Activated gamma-delta T cell treated with Interleukin-2 at 50 U/mL for 16 hours (primary cell): ENCODE measurements around the gene RCVRN.

Source experiments
- DNase-seq: peaks from one replicate; pipeline ENCODE4 v3.0.0-alpha.2; 2020

The RCVRN gene

DNA sequence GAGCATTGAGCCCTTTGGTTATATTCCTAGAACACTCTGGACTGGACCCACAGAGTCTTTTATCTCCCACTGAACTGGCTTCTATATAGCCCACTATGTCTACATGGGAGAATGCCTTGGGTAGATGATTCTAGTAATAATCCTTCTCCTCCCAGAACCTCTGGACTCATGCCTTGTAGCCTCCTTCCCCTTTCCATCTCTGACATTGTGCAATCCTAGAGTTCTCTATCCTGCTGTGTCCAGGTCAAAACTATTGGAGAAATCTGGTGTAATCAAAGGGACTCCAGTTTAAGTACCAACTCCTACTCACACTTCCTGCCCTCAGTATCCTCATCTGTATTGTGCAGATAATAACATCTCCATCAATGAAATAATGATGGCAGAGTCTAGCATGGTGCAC, 9.1 kb downstream of the RCVRN start:
- no peak for DNase-seq

DNA sequence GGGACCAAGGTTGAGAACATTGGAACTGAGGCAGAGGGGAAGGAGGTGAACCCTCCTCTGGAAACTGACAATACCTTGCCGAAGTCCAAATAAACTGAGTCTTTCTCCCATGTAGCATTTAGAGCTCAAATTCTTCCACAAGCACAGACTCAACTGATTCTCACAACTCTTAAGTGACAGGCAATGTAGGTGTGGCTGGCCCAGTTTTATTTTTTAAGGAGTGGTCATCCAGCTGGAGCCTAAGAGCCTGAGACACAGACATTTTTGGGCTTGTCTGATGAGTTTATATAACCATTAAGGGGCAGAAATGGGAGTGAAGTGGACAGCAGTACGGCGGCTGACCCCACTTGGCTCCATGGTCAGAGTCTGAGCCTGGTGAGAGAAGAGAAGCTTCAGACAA, 10.8 kb downstream of the RCVRN start:
- DNase-seq = no peak

DNA sequence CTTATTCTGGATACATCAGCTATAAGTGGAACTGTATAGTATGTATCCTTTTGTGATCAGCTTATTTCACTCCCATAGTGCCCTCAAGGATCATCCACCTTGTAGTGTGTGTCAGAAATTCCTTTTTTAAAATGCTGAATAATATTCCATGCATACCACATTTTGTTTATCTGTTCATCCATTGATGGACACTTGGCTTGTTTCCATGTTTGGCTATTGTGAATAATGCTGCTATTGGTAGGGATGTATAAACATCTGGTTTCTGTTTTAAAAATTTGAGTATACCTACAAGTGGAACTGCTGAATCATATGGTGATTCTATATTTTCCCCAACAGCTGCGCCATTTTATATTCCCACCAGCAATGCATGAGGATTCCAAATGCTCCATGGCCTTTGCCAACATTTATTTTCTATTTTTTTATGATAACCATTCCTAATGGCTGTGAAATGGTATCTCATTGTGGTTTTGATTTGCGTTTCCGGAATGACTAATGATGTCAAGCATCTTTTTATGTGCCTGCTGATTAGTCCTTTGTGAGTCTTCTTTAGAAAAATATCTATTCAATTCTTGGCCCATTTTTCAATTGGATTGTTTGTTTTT, 11.6 kb downstream of the RCVRN start:
- DNase-seq = no peak

DNA sequence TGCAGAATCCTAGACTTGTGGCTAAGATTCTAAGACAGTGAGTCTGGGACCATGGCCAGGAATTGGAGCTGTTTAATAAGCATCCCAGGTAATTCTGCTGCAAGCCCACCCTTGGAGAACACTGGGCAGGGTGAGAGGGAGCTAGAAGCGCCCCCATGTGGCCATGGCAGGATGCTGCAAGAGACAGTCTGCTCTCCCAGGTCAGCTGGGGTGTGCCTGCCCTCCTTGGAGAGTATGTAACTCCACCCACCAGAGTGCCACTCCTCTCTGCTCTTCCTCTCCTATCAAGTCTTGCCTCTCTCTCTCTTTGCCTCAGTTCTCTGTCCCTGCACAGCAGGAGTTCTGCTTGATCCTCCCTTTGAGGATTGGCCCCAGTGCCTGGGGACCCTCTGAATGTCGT, 14.9 kb downstream of the RCVRN start:
- DNase-seq = no peak

DNA sequence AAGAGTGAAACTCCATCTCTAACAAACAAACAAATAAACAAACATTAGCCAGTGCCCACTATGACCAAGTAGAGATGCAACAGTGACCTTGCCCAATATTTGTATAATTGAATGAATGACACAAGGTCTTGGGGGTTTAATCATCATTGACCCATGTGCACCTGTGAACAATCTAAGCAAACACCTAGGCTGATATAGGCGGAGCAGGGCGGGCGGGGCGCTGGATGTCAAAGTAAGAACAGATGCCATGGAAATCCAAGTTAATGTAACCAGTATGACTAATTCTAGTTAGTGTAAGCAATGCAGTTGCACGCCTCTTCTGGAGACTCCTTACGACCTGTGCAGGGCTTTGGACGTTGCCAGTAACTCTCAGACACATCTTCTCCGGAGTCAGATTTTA, 17.6 kb downstream of the RCVRN start:
- no peak for DNase-seq

DNA sequence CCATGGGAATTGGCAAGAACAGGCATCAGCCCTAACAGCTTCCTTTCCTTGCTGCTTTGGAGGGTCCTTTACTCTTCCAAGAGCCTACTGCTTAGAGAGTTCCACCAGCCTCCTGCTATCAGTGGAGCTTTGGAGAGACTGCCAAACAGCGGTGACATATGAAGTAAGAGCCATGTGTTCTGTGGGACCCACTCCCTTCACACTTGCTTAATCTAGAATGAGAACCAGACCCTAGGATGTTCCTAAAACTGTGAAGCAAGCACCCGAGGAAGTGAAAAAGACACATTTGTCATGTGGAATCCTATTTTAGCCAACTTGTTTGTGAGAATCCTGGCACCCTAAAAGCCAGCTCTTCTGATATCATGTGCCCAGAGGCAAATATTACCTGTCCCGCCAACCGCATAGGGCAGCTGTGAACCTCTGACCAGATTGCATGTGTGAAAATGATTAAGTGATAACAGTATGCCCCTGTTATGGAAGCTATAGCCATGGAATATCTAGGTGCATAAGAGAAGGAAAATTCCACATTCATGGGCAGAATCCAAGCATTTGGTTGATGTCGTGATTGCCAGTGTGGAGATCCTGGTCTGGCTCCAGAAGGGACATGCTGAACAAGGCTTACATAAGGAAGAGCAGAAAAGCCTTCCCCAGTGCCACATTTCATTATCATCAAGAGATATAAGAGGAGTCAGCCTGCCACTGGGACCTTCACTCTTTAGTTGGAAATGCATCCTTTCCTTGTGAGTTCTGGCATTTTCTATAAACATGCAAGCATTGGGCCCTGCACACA, 18.7 kb downstream of the RCVRN start:
- DNase-seq = no peak

DNA sequence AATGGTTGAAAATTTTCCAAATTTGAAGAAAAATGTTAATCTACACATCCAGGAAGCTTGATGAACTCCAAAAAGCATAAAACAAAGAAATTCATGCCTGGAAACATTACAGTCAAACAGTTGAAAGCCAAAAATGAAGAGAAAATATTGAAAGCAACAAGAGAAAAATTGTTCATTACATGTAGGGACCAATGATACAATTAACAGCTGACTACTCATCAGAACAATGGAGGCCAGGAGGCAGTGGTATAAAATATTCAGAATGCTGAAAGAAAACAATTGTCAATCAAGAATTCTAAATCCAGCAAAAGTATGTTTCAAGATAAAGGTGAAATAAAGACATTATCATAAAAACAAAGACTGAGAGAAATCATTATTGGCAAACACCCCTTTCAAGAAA, 21.6 kb downstream of the RCVRN start:
- no peak for DNase-seq

DNA sequence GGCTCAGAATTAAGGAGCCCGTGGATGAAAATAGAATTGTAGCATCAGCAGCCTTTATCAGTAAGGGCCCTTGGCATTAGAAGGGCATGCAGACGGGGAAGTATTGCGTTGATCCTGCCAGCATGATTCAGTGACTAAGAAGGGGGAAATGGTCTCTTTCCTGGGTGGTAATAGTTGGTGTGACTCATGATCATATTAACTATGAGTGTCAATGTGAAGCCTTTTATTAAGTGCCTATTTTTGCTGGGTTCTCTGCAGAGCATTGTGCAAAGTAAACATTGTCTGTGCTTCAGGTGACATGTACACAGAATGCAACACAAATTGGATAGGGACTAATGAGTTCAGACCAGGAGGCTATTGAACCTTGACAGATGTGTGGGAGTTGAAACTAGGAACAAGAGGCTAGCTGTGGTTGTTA, 24.5 kb downstream of the RCVRN start:
- no peak for DNase-seq

DNA sequence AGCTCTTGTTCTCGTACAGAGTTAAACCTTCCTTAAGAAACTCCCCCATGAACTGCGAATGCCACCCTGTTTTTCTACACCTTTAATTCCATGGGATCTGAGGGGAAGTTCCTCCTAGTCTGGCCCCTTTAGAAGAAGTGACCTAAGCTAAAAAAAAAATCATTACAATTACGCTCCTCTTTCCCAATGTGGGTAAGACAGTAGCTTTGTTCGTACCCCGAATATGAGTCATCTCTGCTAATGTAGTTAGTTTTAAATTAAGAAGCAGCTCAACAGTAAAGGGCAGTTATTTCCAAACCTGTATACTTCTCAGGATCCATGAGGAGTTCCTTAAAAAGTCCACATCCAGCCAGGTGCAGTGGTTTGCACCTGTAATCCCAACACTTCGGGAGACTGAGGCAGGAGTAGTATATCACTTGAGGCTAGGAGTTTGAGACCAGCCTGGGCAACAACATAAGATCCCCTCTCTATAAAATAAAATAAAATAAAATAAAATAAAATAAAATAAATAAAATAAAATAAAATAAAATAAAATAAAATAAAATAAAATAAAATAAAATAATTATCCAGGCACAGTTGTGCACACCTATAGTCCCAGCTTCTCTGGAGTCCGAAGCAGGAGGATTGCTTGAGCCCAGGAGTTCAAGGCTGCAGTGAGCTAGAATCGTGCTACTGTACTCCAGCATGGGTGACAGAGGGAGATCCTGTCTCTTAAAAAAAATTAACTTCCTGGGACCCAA, 26.1 kb downstream of the RCVRN start:
- DNase-seq = no peak

DNA sequence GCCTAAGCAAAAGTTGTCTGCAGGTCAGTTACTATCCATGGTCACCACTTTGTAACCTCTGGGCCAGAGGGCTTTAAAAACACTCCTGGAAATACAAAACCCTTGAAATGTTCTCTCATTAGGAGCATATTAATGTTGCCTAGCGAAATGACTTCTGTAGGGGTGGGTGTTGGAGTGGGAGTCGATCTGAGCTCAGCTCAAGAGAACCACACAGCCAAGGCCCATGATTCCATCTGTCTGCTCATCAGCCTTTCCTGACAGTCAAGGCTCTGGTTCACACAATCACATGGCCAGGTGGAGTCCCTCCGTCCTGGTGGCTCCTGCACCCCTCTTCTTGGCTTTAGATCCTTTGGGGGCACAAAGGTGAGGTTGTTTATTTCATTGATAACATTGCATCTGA, 26.7 kb downstream of the RCVRN start:
- no peak for DNase-seq

DNA sequence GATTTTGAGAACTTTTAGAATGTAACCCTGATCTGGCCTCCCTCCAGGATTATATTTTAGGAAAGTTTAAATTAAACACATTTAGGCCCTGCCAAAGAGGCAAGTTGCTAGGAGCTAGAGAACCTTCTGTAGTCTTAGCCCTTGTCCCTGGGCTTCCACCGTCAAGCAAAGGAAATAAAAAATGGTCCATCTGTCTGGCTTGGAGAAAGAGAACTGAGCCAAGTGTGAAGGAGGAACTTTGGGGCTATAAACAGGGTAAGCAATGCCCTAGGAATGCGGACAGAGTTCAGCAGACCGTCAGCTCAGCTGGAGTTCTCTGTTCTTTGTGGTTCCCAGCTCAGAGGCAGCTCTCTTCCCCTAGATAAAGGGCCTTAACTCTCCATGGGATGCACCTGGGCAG, 29.6 kb downstream of the RCVRN start:
- no peak for DNase-seq

DNA sequence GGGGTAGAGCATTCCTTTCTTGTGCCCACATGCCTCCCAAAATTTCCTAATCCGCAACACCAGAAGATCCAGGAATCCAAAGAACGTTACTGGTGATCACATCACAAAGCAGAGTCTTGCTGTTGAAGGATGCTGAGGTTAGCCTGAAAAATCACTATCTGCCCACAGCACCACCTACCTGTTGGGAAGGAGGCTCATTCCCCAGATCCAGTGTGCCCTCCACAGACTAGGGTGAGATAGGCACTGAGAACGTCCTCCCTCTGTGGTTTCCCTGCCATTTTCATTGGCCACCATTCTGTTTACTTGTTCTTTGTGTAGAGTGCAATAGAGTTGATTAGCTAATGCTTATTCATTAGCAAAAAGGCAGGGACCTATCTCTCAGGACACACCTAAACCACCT, 30.3 kb downstream of the RCVRN start:
- no peak for DNase-seq

DNA sequence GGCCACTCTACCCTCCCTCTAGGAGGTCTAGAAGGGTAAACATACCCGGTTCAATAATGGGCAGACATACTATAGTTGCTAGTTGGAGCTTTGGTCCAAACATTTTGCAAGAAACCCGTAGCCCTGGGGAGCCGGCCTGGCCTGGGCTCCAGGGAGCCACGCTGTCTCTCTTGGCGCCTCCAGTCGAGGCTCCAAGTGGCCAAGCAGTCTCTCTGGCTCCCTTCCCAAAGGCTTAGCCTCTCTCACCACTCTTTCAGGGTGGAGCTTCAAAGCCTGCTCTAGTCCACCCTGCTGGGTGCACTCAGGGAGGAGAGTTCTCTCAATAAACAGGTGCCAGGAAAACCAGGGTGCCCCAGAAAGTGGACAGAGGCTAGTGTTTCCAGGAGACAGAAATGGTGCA, 32.2 kb downstream of the RCVRN start:
- no peak for DNase-seq

DNA sequence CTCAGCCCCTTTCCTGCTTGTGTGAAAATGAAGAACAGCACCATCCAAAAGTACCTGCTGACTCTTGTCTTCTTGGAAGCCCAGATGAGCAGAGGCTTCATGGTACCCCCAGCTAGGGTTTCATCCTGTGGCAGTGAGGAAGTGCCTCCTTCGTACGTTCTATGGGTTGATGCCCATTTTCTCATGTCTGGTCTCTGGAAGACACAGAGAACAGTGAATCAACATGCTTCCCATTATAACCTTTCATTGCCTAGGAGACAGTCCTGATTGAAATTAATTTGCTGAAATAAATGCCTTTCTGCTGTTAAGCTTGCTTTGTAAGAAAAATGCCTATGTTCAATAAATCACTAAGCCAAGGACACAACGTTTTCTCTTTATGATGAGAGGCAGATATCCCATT, 36.5 kb downstream of the RCVRN start:
- no peak for DNase-seq

DNA sequence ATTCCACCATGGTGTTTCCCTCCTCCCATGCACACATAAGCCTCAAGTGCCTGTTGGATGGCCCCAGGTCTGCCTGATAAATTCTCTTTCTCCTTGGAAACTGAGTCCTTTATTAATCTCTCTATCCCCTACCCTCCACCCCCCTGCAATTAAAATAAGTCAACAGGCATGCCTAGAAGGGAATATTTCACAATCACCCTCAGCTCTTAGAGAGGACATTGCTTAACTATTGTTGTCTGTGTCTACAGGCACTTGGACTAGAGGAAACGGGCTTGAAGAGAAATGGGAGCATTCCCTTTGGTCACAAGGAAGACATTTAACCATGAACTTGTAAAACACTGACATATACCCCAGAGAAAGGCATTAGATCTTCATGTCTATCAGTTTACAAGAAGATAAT, 39.5 kb downstream of the RCVRN start:
- no peak for DNase-seq

DNA sequence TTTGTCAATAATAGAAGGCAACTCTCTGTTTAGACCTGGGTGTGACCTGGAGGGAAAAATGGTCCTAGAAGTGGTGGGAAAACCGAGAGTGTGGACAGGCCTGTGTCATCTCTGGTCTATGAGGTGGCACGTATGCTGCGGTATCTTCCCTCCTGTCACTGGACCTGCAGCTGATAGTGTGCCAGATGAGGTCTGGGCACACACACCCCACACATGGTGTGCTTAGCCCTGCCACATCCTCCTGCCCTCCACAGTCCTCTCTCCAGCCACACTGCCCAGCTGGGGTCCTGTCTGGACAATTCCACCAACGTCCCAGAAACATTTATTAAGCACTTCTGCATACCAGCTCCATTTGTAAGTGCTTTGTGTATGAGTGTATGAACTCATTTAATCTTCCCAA, 42.1 kb downstream of the RCVRN start:
- DNase-seq = no peak

DNA sequence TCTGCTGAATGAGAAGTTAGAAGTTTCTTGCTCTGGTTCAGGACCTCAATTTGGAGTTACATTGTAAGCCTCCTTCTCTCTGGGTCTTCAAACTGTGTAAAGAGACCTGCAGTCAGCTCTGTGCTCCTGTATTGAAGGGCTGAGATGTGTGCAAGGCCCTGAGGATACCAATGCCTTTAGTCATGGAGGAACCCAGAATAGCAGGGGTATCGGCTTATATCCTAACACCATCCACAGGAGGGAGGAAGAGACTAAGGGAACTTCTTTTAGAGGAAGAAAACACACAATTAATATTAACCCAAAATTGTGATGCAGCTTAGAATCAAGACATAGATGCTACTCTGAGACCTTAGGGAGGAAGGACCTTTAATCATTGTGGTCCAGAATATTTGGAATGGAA, 42.9 kb downstream of the RCVRN start:
- DNase-seq = no peak

DNA sequence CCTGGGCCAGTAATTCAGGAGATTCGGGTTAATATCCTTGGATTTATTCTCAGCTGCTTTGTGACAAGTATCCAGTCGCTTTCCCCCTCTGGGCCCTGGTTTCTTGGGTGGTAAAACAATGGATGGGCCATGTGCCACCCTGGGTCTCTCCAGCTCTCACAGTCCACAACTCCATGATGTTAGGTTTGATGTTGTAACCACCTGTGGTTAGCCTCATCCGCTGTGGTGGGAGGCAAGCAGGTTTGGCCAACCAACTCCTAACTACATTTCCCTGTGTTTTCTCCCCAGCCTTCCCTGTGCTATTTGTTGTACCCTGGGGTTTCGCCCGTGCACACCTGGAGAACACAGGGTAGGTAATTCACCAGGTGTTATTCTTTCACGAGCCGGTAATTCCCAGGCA, 44.2 kb downstream of the RCVRN start:
- DNase-seq = no peak

DNA sequence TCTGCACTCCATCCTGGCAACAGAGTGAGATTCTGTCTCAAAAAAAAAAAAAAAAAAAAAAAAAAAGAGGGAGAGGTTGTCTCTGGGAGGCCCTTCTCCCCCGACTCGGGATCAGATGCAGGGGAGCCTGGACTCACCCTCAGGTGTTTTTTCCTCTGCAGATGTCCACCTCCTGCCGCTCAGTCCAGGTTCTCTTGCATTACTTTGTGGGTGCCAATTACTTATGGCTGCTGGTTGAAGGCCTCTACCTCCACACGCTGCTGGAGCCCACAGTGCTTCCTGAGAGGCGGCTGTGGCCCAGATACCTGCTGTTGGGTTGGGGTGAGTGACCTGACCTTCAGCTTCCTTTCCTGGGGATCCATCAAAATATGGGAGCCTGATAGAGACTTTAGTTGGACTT, 45.3 kb downstream of the RCVRN start:
- DNase-seq = no peak

DNA sequence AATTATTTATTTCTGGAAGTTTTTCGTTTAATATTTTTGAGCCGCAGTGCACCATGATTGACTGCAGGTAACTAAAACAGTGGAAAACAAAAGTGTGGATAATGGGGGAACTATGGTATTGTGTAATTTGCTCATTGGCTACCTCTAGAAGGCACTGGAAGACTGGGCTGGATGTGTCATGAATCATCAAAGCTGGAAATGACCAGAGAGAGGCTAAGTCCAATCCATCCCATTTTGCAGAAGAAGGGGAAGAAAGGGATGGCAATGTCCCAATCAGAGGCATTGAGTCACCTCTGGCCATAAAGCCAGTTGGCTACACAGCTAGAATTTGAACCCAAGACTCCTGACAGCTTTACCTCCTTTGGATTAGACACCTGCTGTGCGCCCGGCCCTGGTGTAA, 50.0 kb downstream of the RCVRN start:
- DNase-seq = no peak

DNA sequence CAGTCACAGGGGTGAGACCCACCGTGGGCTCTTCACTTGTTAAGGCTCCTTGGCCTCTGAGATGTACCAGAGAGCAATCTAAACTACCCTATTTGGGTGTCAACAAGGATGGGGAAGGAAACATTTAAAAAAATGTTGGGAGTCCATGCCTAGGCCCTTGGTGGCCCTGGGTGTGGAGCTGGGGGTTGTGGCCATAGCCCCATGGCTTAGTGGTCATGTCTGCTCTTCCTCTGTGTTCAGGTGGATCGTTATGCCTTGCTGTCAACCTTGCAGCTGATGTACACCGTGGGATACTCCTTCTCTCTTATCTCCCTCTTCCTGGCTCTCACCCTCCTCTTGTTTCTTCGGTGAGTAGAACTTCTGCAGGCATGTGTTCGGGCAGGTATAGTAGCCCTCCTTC, 50.8 kb downstream of the RCVRN start:
- DNase-seq = no peak

DNA sequence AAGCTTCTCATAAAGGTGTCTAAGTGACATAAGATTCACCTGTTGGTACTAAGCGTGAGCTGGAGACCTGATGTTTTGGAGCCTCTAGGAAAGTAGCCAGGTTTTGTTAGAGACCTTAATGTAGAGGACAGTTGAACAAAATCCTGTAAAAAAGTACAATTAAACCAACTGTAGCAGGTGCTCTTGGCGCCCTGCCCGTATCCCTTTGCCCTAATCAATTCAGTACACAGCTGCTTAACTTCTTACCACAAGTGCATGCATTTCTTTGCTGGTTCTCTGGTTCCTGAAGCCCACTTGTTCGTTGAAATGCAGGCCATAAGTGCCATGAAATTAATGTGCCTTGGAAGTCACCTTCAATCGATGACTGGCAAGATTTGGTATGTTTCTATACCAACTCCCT, 54.9 kb downstream of the RCVRN start:
- no peak for DNase-seq
